ENCODE measurements around the gene MZB1.
"Not testable (repeated sequence)": the region's sequence is repeated elsewhere in the genome, so short reads cannot be mapped to it uniquely, and the experiment has no call there.

DNA sequence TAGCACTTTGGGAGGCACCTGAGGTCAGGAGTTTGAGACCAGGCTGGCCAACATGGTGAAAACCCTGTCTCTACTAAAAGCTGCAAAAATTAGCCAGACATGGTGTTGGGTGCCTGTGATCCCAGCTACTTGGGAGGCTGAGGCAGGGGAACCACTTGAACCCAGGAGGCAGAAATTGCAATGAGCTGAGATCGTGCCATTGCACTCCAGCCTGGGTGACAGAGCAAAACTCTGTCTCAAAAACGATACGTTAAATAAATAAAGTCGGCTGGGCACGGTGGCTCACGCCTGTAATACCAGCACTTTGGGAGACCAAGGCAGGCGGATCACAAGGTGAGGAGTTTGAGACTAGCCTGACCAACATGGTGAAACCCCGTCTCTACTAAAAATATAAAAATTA, 33.8 kb downstream of the MZB1 start:
- not testable (repeated sequence) for TF ChIP-seq POLR2AphosphoS5 (IDR thresholded peaks at IDR 0.05; ENCODE audit: low read depth, low read length); TAF1 (IDR thresholded peaks at IDR 0.05; ENCODE audit: borderline replicate concordance, low read depth, low read length); POLR2A (IDR thresholded peaks at IDR 0.05; ENCODE audit: low read depth, low read length)

All from GM12892 (cell line).